ENCODE measurements around the gene MME.

GRCh38 chr3:155164306-155164705, 84.2 kb downstream of the MME start:
- TF ChIP-seq, protein P1, sequence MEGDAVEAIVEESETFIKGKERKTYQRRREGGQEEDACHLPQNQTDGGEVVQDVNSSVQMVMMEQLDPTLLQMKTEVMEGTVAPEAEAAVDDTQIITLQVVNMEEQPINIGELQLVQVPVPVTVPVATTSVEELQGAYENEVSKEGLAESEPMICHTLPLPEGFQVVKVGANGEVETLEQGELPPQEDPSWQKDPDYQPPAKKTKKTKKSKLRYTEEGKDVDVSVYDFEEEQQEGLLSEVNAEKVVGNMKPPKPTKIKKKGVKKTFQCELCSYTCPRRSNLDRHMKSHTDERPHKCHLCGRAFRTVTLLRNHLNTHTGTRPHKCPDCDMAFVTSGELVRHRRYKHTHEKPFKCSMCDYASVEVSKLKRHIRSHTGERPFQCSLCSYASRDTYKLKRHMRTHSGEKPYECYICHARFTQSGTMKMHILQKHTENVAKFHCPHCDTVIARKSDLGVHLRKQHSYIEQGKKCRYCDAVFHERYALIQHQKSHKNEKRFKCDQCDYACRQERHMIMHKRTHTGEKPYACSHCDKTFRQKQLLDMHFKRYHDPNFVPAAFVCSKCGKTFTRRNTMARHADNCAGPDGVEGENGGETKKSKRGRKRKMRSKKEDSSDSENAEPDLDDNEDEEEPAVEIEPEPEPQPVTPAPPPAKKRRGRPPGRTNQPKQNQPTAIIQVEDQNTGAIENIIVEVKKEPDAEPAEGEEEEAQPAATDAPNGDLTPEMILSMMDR (IDR thresholded peaks at IDR 0.05): no peak
- TF ChIP-seq POLR2A (IDR thresholded peaks at IDR 0.05): no peak
- no peak for TF ChIP-seq POLR2AphosphoS5 (IDR thresholded peaks at IDR 0.05)
